ENCODE results near the gene KAT2B. TPM values are rescaled to one million over a fixed set of nuclear protein-coding genes. Genes with fewer than 3 reads are reported as not detected.

Gene KAT2B
- total RNA-seq, 1 experiment from 2014 or later, result 3.7 TPM

DNA sequence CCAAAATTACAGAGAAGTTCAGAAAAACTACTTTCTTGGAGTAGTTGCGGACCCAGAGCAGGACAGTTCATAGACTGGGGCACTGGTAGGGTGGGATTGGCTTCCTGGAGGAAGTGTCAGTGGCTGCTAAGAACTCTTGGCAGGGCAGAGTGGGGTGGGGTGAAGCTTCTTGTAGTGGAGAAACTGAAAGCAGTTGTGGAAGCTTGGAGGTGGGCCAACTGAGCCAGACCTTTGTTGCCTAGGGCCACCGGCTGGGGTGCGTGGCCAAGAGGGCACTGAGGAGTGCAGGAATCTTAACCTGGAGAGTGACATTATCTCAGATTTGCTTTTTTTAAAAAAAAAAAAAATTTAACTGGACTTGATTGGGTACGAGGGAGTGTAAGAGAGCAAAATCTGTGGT lies 3.1 kb downstream of the KAT2B start:
- Histone ChIP-seq H4K20me1 (ENCODE audit: insufficient read depth) (no peaks in the 10 kb centered on the region), H3K4me2 (ENCODE audit: low read length) (no peak overlapping the region), H3K4me3 (replicated peaks in 1 of 2; ENCODE audit: low read depth in 1 of 2, low read length in 2 of 2) (no peak overlapping the region), H2AFZ (ENCODE audit: low read depth, low read length, poor library complexity, severe bottlenecking) (no peak overlapping the region), H3K4me1 (ENCODE audit: control insufficient read depth in 1 of 2, insufficient read depth in 2 of 2, low read length in 2 of 2) (peaks cover 8 to 20% of the 10 kb centered on the region in 2 experiments; a peak in 3 of 4 replicates), H3K9me3 (ENCODE audit: control insufficient read depth in 1 of 2, insufficient read depth in 1 of 2, low read depth in 1 of 2, low read length in 2 of 2) (no peaks in the 10 kb centered on the region), H3K36me3 (ENCODE audit: control insufficient read depth in 1 of 2, insufficient read depth in 2 of 2, low read length in 2 of 2) (no peaks in the 10 kb centered on the region), H3K27ac (ENCODE audit: low read depth, low read length) (no peak overlapping the region), H3K27me3 (ENCODE audit: insufficient read depth, low read length) (no peaks in the 10 kb centered on the region), H3K9me2 (ENCODE audit: insufficient read depth) (no peaks in the 10 kb centered on the region), H3K9ac (ENCODE audit: low read length) (no peak overlapping the region), H3K79me2 (ENCODE audit: insufficient read depth, low read length) (no peaks in the 10 kb centered on the region)
- DNase-seq (ENCODE audit: low read depth, low spot score) (no peak), ATAC-seq (no peak)
- ChIA-PET CTCF (no interaction called here), RAD21 (ENCODE audit: low non-redundant PET in 1 of 2, low total read pairs in 2 of 2, uncharacterized antibody in 2 of 2, unreplicated experiment in 2 of 2) (no interaction called here), POLR2A (no interaction called here)
- intact Hi-C loops (cut with micrococcal nuclease), result loop anchor here (5.0 kb wide), 1 partner anchor 156 kb away; no protein-coding TSS in a partner anchor
- TF ChIP-seq POLR2A (IDR thresholded peaks at IDR 0.05; ENCODE audit: borderline replicate concordance, extremely low read depth, insufficient read depth, insufficient read length), result no peak
- TF ChIP-seq, protein P1, sequence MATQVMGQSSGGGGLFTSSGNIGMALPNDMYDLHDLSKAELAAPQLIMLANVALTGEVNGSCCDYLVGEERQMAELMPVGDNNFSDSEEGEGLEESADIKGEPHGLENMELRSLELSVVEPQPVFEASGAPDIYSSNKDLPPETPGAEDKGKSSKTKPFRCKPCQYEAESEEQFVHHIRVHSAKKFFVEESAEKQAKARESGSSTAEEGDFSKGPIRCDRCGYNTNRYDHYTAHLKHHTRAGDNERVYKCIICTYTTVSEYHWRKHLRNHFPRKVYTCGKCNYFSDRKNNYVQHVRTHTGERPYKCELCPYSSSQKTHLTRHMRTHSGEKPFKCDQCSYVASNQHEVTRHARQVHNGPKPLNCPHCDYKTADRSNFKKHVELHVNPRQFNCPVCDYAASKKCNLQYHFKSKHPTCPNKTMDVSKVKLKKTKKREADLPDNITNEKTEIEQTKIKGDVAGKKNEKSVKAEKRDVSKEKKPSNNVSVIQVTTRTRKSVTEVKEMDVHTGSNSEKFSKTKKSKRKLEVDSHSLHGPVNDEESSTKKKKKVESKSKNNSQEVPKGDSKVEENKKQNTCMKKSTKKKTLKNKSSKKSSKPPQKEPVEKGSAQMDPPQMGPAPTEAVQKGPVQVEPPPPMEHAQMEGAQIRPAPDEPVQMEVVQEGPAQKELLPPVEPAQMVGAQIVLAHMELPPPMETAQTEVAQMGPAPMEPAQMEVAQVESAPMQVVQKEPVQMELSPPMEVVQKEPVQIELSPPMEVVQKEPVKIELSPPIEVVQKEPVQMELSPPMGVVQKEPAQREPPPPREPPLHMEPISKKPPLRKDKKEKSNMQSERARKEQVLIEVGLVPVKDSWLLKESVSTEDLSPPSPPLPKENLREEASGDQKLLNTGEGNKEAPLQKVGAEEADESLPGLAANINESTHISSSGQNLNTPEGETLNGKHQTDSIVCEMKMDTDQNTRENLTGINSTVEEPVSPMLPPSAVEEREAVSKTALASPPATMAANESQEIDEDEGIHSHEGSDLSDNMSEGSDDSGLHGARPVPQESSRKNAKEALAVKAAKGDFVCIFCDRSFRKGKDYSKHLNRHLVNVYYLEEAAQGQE (IDR thresholded peaks at IDR 0.05; ENCODE audit: low read depth), result no peak
- TF ChIP-seq YY1 (IDR thresholded peaks at IDR 0.05; ENCODE audit: extremely low read depth, insufficient replicate concordance, low read depth, low read length), result no peak
- TF ChIP-seq POLR2AphosphoS5 (IDR thresholded peaks at IDR 0.05; ENCODE audit: low read depth, low read length), result no peak
- TF ChIP-seq SP1 (IDR thresholded peaks at IDR 0.05; ENCODE audit: low read depth), result no peak
- no peak for TF ChIP-seq ZBTB33 (IDR thresholded peaks at IDR 0.05; ENCODE audit: extremely low read depth, insufficient replicate concordance, low read length)
- TF ChIP-seq RAD21 (IDR thresholded peaks at IDR 0.05; ENCODE audit: low read depth), result no peak
- no peak for TF ChIP-seq SIN3A (IDR thresholded peaks at IDR 0.05; ENCODE audit: low read depth)
- no peak for TF ChIP-seq ZNF274 (IDR thresholded peaks at IDR 0.05; ENCODE audit: low read depth, low read length)
- no peak for TF ChIP-seq FOSL1 (IDR thresholded peaks at IDR 0.05; ENCODE audit: low read depth)
- TF ChIP-seq ZFX (IDR thresholded peaks at IDR 0.05), result no peak
- no peak for TF ChIP-seq ELF1 (IDR thresholded peaks at IDR 0.05; ENCODE audit: borderline replicate concordance, low read depth)
- TF ChIP-seq EZH2 (IDR thresholded peaks at IDR 0.05), result no peak
- no TSS peak for BruUV-seq (replicated peaks)
